Thyroid gland (tissue), 4 donors: ENCODE measurements around the gene ASIC2. TPM values are rescaled to one million over a fixed set of nuclear protein-coding genes. Genes with fewer than 3 reads are reported as not detected.

Experiments
- DNase-seq, 2 donors: peaks; one replicate each; pipeline ENCODE4 v3.0.0-alpha.2; 2019
- H3K27ac ChIP-seq, 3 donors: fragments of 200-600 bp; sonication (generic); 1 replicate in 2 of 3; 2 replicates in 1 of 3; pipeline ENCODE4 v1.5.1; 2016 to 2019; ENCODE audit warnings: mild to moderate bottlenecking in 1 of 3, moderate library complexity in 1 of 3
- H3K27me3 ChIP-seq: fragments of 200-600 bp; sonication (generic); one replicate; pipeline ENCODE4 v1.5.1; 2019
- H3K36me3 ChIP-seq, 2 donors: fragments of 200-600 bp; sonication (generic); one replicate each; pipeline ENCODE4 v1.5.1; 2016 to 2019
- H3K4me1 ChIP-seq, 2 donors: fragments of 200-600 bp; sonication (generic); one replicate each; pipeline ENCODE4 v1.5.1; 2017 to 2019
- H3K4me3 ChIP-seq, 3 donors: fragments of 200-600 bp; sonication (generic); replicated peaks in 1 of 3; 1 replicate in 2 of 3; 2 replicates in 1 of 3; pipeline ENCODE4 v1.5.1; 2016; ENCODE audit warnings: mild to moderate bottlenecking in 1 of 3
- H3K9me3 ChIP-seq: fragments of 200-600 bp; sonication (generic); one replicate; pipeline ENCODE4 v1.5.1; 2017
- CTCF ChIP-seq, 6 experiments: fragments of 200-600 bp in 3 of 6; fragments of 450-650 bp in 3 of 6; sonication (generic) in 3 of 6; IDR thresholded peaks; one replicate each; pipeline ENCODE4 v1.5.1; 2016 to 2019; ENCODE audit warnings: antibody characterized with exemption in 6 of 6, mild to moderate bottlenecking in 2 of 6, inconsistent platforms in 1 of 6, moderate library complexity in 1 of 6
- POLR2A ChIP-seq, 2 donors: fragments of 450-650 bp; IDR thresholded peaks; one replicate each; pipeline ENCODE4 v1.6.1; 2017; ENCODE audit warnings: antibody characterized with exemption in 2 of 2, mild to moderate bottlenecking in 2 of 2, moderate library complexity in 1 of 2
- WGBS, 2 donors: methylation state at CpG; one replicate each; pipeline ENCODE4 v1.1.5; 2017; 5-methylcytosine and 5-hydroxymethylcytosine counted together
- intact Hi-C: fragments of 100-400 bp; cut with DNase I; formaldehyde crosslinking; loops from one replicate; pipeline ENCODE4 v1.15.1; 2023
- total RNA-seq, 4 donors: library from RNA; depleted of rRNA; stranded (reverse); fragments of >200 nt; gene quantifications; one replicate each; pipeline ENCODE4 v1.2.3, GENCODE V29; 2016

ASIC2 gene
- total RNA-seq, 4 donors from 2014 or later = not detected

- no peaks in the 10 kb centered on the region for H3K9me3 ChIP-seq
- 90 to 93% methylated on average over 2 of the region's 2 CpGs for WGBS, 2 donors
Measured at GRCh38 chr17:33245183-33245582, 47.9 kb downstream of the ASIC2 start.

GRCh38 chr17:33243732-33244131 is 49.4 kb downstream of the ASIC2 start:
- H3K9me3 ChIP-seq = no peaks in the 10 kb centered on the region
- 87 to 89% methylated on average over 3 of the region's 3 CpGs for WGBS, 2 donors
- no peak overlapping the region for H3K27ac ChIP-seq
- TF ChIP-seq CTCF (IDR thresholded peaks at IDR 0.05) (no peak), POLR2A (IDR thresholded peaks at IDR 0.05) (no peak)
- DNase-seq = no peak
- no peaks in the 10 kb centered on the region for H3K27me3 ChIP-seq
- H3K4me3 ChIP-seq = no peak overlapping the region
- intact Hi-C loops = no loop called here
- H3K36me3 ChIP-seq = no peaks in the 10 kb centered on the region
- no peaks in the 10 kb centered on the region for H3K4me1 ChIP-seq

More at GRCh38 chr17:33245183-33245582, 47.9 kb downstream of the ASIC2 start:
- Histone ChIP-seq H3K27me3 (no peaks in the 10 kb centered on the region), H3K36me3 (no peaks in the 10 kb centered on the region), H3K4me3 (no peak overlapping the region), H3K27ac (no peak overlapping the region), H3K4me1 (no peaks in the 10 kb centered on the region)
- intact Hi-C loops = no loop called here
- DNase-seq = no peak
- no peak for TF ChIP-seq CTCF (IDR thresholded peaks at IDR 0.05)
- no peak for TF ChIP-seq POLR2A (IDR thresholded peaks at IDR 0.05)

GRCh38 chr17:33242375-33243124 is 50.5 kb downstream of the ASIC2 start:
- Histone ChIP-seq H3K4me1 (no peaks in the 10 kb centered on the region), H3K27ac (no peak overlapping the region), H3K9me3 (no peaks in the 10 kb centered on the region), H3K4me3 (no peak overlapping the region), H3K27me3 (no peaks in the 10 kb centered on the region), H3K36me3 (no peaks in the 10 kb centered on the region)
- TF ChIP-seq POLR2A (IDR thresholded peaks at IDR 0.05) (no peak), CTCF (IDR thresholded peaks at IDR 0.05) (no peak)
- intact Hi-C loops = no loop called here
- 41 to 42% methylated on average over 8 of the region's 8 CpGs for WGBS, 2 donors
- peak; percentile 50 to 52 for DNase-seq

GRCh38 chr17:33241390-33241789 is 51.7 kb downstream of the ASIC2 start:
- TF ChIP-seq CTCF (IDR thresholded peaks at IDR 0.05) (no peak), POLR2A (IDR thresholded peaks at IDR 0.05) (no peak)
- Histone ChIP-seq H3K36me3 (no peaks in the 10 kb centered on the region), H3K4me3 (no peak overlapping the region), H3K9me3 (no peaks in the 10 kb centered on the region), H3K4me1 (no peaks in the 10 kb centered on the region), H3K27ac (no peak overlapping the region), H3K27me3 (no peaks in the 10 kb centered on the region)
- intact Hi-C loops = no loop called here
- no peak for DNase-seq

GRCh38 chr17:33240362-33240761 is 52.7 kb downstream of the ASIC2 start:
- H3K27ac ChIP-seq = no peak overlapping the region
- no peaks in the 10 kb centered on the region for H3K36me3 ChIP-seq
- no peak for DNase-seq
- 73 to 77% methylated on average over 5 to 6 of the region's 6 CpGs for WGBS, 2 donors
- peaks cover 0 to 3% of the 10 kb centered on the region in 2 donors for H3K4me1 ChIP-seq
- intact Hi-C loops = no loop called here
- no peaks in the 10 kb centered on the region for H3K27me3 ChIP-seq
- no peaks in the 10 kb centered on the region for H3K9me3 ChIP-seq
- TF ChIP-seq POLR2A (IDR thresholded peaks at IDR 0.05) (no peak), CTCF (IDR thresholded peaks at IDR 0.05) (no peak)
- H3K4me3 ChIP-seq = no peak overlapping the region
